Kasumi-1 (cell line): ENCODE data around the gene KCNQ1.
"Not testable (repeated sequence)": the region's sequence is repeated elsewhere in the genome, so short reads cannot be mapped to it uniquely, and the experiment has no call there.

Experiments
- DNase-seq, 2 experiments: peaks; one replicate each; lab custom pipeline; 2025; lab: John Stamatoyannopoulos, UW

The KCNQ1 gene

GRCh38 chr11:2590131-2590964 is 145.5 kb downstream of the KCNQ1 start:
- DNase-seq, result no peak

GRCh38 chr11:2590965-2591754 is 146.4 kb downstream of the KCNQ1 start:
- DNase-seq, result no peak

GRCh38 chr11:2591805-2592204 is 147.0 kb downstream of the KCNQ1 start:
- DNase-seq, result no peak

GRCh38 chr11:2592559-2593392 is 148.0 kb downstream of the KCNQ1 start:
- no peak for DNase-seq

GRCh38 chr11:2593393-2593950 is 148.7 kb downstream of the KCNQ1 start:
- DNase-seq, result no peak

GRCh38 chr11:2594267-2594666 is 149.5 kb downstream of the KCNQ1 start:
- no peak for DNase-seq

- DNase-seq, result no peak
Measured at GRCh38 chr11:2595204-2595603, 150.4 kb downstream of the KCNQ1 start.

- no peak for DNase-seq
Measured at GRCh38 chr11:2599561-2600189, 154.9 kb downstream of the KCNQ1 start.

GRCh38 chr11:2609345-2609744 is 164.5 kb downstream of the KCNQ1 start:
- no peak for DNase-seq

GRCh38 chr11:2612884-2613571 is 168.2 kb downstream of the KCNQ1 start:
- no peak for DNase-seq

- no peak for DNase-seq
Measured at GRCh38 chr11:2621894-2622293, 177.1 kb downstream of the KCNQ1 start.

GRCh38 chr11:2625183-2625582 is 180.4 kb downstream of the KCNQ1 start:
- DNase-seq, result no peak

- DNase-seq, result no peak
Measured at GRCh38 chr11:2630679-2631078, 185.9 kb downstream of the KCNQ1 start.

GRCh38 chr11:2631161-2631560 is 186.4 kb downstream of the KCNQ1 start:
- no peak for DNase-seq

GRCh38 chr11:2639763-2640162 is 195.0 kb downstream of the KCNQ1 start:
- not testable (repeated sequence) for DNase-seq

- DNase-seq, result no peak
Measured at GRCh38 chr11:2641623-2642022, 196.8 kb downstream of the KCNQ1 start.

- DNase-seq, result no peak
Measured at GRCh38 chr11:2643746-2644145, 198.9 kb downstream of the KCNQ1 start.

- DNase-seq, result no peak
Measured at GRCh38 chr11:2644844-2645778, 200.3 kb downstream of the KCNQ1 start.

GRCh38 chr11:2645779-2646118 is 200.9 kb downstream of the KCNQ1 start:
- DNase-seq, result no peak

GRCh38 chr11:2647167-2647566 is 202.4 kb downstream of the KCNQ1 start:
- no peak for DNase-seq
